CD4-positive, alpha-beta T cell treated with Interleukin-4 for 4 hours (primary cell): Measurements from ENCODE around the gene RAMACL.
"Not testable (repeated sequence)": the region's sequence is repeated elsewhere in the genome, so short reads cannot be mapped to it uniquely, and the experiment has no call there.

Experiments used
- DNase-seq: peaks from one replicate; pipeline ENCODE4 v3.0.0-alpha.2; 2020

The RAMACL gene

GRCh38 chr6:166552600-166552999 lies 33.9 kb downstream of the RAMACL start:
- no peak for DNase-seq

- DNase-seq: no peak
Measured at GRCh38 chr6:166551754-166552495, 34.6 kb downstream of the RAMACL start.

DNA sequence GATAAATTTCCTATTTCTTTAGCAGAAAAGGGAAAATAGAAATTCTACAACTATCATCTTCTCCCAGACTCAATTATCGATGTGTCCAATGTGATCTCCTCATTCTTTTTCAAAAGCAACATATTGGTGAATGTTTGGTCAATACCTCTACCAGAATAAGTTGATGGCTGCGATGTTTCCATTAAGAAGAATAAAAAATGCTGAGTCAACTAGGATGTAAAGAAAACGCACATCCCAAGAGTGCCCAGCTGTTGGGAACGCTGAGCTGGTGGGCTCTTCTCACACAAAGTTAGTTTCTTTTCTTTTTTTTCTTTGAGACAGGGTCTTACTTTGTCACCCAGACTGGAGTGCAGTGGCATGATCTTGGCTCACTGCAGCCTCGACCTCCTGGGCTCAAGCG lies 39.8 kb downstream of the RAMACL start:
- DNase-seq: no peak

DNA sequence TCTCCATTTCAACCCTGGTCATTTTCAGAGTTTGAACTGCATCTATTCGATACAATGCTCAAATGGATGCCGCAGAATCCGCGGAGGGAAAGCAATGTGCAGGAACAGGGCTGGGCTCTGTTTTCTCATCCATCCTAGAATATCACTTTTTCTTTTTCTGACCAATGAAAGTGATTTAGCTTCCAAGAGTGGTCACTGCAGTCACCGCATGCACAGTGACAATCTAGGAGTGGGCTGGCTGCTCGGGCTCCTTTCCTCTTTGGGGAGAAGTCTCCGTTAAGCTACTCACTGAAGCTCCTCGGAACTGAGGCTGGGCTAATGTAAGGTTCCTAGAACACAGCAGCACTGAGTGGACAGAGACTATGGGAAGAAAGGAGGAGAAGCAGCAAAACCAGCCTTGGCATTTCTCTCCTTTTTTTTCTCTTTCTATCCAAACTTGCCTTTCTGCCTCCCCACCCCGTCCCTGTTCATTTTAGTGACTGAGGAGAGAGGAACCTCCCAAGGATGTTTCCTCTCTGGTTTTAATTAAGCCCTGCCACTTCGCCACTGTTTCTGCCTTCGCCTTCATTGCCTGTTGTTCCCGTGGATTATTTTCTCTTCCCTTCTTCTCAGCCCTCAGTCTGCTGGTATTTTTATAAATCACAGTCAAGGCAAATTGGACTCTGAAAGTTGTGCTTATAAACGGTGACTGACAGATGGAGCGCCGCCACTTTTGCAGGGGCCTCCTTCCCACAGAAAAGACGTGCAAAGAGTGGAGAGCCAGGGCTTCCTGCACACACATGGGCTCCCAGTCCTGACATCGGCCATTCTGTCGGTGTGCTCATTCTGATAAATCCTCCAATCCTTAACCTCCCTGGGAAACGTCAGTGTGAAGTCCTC lies 41.1 kb downstream of the RAMACL start:
- no peak for DNase-seq

- no peak for DNase-seq
Measured at GRCh38 chr6:166544296-166544605, 42.2 kb downstream of the RAMACL start.

DNA sequence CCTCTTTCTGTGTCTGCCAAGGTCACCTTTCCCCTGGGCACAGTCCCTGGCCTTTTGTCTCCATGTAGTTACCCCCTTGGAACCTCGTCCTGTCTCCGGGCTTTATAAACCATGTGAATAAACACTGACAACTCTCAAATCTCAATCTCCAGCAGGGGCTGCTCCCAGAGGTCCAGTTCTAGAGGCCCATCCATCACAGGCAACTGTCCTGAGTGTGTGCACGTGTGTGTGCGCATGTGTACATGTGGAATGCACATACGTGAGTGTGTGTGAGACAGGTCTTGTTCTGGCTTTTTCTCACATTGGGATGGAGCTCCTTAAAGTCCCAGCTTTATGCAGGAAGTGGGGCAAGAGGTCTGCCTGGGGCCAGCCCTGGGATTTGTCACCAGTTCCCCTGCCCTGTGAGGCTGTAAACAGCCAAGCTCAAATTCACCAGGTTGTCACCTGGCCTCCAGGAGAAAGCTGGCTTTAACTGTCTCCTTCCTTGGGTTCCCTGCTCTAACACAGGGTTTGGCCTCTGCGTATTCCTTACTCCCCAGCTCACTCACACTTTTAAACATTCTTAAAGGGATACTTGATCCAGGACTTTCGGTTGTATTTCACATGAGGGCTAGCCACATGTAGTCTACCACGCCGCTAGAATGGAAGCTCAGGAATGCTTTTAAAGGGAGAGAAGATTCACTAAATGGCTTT lies 42.7 kb downstream of the RAMACL start:
- DNase-seq: no peak

GRCh38 chr6:166542580-166542912 lies 43.9 kb downstream of the RAMACL start:
- DNase-seq: no peak

DNA sequence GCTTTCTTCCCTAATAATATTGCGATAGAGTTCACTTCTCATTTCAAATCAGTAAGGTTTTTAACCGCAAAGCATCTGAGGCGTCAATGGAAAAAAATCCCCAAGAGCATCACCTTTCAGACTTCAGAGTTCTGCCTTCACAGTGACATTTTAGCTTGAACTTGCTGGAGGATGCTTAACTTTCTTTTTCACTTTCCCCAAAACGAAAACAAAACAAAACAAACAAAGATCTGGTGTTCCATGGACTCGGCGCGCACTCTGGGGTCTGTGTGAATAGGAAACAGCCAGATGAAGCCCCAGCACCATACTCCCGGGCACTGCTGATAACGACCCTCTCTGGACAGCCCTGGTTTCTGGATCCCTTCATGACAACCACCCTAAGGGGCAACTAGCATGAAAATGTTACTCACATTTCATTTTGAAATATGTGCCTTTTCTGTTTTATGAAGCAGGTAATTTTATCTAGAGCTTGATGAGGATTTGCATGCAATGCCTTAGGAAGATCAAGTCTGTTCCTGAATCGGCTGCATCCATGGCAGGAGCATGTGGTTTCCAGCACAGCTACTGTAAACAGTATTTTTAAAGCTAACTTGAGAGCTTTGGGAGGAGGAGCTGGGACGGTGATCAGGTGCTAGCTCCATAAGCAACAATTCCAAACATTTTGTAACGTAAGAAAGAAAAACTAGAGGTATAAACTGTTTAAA lies 44.5 kb downstream of the RAMACL start:
- peak; percentile 37 for DNase-seq

GRCh38 chr6:166541366-166541765 lies 45.1 kb downstream of the RAMACL start:
- no peak for DNase-seq

- DNase-seq: peak; percentile 87
Measured at GRCh38 chr6:166540631-166541331, 45.7 kb downstream of the RAMACL start.

- no peak for DNase-seq
Measured at GRCh38 chr6:166539543-166539942, 46.9 kb downstream of the RAMACL start.

- DNase-seq: not testable (repeated sequence)
Measured at GRCh38 chr6:166539011-166539385, 47.5 kb downstream of the RAMACL start.

GRCh38 chr6:166538297-166539010 lies 48.0 kb downstream of the RAMACL start:
- no peak for DNase-seq

GRCh38 chr6:166534658-166535406 lies 51.6 kb downstream of the RAMACL start:
- DNase-seq: no peak

DNA sequence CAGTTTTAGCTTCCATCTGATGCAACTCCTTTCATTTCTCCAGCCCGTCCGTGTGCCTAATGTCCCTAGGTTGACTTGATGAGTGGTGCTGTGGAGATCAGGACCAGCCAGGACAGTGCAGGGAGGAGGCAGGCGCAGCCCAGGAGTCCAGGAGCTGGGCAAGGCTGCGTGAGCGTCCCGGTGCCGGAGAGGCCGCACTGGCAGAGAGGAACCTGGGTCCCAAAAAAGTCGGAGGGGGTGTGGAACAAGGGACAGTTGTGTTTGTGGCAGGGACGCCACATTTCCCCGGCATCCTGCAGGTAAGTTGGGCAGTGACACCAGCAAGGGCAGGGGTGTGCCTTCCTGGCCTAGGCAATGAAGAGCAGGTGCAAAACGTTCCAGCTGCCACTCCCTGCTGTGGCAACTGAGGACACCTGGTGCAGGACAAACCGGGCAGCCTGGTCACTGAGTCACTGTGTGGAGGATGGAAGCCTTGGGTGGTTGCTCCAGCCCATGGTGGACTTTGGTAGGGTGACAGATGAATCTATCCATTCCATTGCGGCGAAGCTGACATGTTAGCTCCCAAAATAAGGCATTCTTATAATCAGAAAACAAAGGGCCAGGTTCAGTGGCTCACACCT lies 53.2 kb downstream of the RAMACL start:
- no peak for DNase-seq
